ENCODE measurements around the gene KIAA1614.

Gene KIAA1614

DNA sequence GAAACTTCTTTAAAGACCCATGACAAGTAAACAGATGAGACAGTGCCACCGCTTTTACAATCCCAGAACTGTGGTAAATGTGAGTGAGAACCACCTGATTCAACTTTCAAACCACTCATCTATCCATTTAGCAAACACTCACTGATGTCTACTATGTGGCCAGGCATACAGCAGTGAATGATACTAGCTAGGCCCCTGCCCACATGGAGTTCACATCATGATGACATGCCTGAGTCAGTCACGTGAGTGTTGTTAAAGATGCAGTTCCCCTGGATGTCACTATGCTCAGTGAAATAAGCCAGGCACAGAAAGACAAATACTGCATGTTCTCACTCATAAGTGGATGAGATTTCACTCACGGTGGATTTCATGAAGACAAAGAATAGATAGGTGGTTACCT lies 81.6 kb downstream of the KIAA1614 start:
- Mint-ChIP-seq H3K27me3 (no peaks in the 10 kb centered on the region), H3K27ac (no peak overlapping the region), H3K36me3 (peaks cover 17% of the 10 kb centered on the region), H3K4me1 (ENCODE audit: low read depth) (peaks cover 2% of the 10 kb centered on the region), H3K4me3 (no peak overlapping the region), H3K9me3 (ENCODE audit: low read depth) (no peaks in the 10 kb centered on the region)

DNA sequence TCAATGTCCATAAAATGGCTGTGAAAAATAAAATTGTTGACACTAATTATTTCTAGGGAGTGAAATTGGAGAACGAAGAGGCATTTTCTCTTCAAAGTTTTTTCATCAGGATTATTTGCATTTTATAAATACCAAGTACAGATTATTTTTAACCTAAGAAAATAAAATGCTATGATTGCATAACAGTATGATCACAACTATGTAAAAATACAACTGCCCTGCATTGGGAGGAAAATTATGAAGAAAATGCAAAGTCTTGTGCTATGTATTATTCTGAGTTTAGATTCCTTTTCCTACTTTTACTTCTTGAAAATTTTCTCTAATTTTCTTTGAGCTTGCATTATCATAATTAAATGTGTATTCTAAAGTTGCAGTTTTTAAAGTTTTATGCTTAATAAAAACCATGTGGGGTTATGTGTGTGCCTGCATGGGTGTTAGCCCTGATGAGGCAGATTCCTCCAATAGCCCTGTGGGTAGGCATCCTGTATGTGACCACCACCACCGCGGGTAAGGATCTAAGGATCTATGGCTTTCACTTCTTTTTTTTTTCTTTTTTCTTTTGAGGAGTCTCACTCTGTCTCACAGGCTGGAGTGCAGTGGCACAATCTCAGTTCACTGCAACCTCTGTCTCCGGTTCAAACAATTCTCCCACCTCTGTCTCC lies 85.3 kb downstream of the KIAA1614 start:
- H3K36me3 Mint-ChIP-seq: peaks cover 26% of the 10 kb centered on the region
- H3K9me3 Mint-ChIP-seq (ENCODE audit: low read depth): no peaks in the 10 kb centered on the region
- H3K27ac Mint-ChIP-seq: no peak overlapping the region
- peaks cover 3% of the 10 kb centered on the region for H3K4me1 Mint-ChIP-seq (ENCODE audit: low read depth)
- no peaks in the 10 kb centered on the region for H3K27me3 Mint-ChIP-seq
- no peak overlapping the region for H3K4me3 Mint-ChIP-seq
